ENCODE measurements around the gene GREM1.

GREM1 gene

DNA sequence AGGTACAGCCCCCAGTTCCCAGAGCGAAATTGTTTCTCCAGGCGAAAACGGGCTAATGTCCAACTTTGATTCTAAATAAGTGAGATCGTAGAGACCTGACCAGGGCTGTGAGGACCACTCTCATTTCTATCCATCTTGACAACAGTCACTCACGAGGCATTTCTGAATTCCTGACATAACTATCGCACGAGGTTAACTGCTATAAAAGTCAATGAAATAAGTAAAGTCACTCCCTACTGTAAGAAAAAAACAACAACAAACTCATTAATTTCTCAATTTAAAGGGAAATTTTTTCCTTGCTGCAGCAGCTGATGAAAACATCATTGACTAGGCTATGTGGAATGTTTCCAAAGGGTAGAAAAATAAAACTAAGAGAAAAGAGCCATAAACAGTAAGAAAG, 69.1 kb downstream of the GREM1 start:
- H3K9me3 Mint-ChIP-seq, result no peaks in the 10 kb centered on the region
- no peaks in the 10 kb centered on the region for H3K36me3 Mint-ChIP-seq (ENCODE audit: low read depth)
- TF ChIP-seq, protein P1, sequence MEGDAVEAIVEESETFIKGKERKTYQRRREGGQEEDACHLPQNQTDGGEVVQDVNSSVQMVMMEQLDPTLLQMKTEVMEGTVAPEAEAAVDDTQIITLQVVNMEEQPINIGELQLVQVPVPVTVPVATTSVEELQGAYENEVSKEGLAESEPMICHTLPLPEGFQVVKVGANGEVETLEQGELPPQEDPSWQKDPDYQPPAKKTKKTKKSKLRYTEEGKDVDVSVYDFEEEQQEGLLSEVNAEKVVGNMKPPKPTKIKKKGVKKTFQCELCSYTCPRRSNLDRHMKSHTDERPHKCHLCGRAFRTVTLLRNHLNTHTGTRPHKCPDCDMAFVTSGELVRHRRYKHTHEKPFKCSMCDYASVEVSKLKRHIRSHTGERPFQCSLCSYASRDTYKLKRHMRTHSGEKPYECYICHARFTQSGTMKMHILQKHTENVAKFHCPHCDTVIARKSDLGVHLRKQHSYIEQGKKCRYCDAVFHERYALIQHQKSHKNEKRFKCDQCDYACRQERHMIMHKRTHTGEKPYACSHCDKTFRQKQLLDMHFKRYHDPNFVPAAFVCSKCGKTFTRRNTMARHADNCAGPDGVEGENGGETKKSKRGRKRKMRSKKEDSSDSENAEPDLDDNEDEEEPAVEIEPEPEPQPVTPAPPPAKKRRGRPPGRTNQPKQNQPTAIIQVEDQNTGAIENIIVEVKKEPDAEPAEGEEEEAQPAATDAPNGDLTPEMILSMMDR (IDR thresholded peaks at IDR 0.05; ENCODE audit: unreplicated experiment in 3 of 3), result no peak
- H3K4me1 Mint-ChIP-seq, result peaks cover 7% of the 10 kb centered on the region
- H3K4me3 Mint-ChIP-seq, result no peak overlapping the region
- no peaks in the 10 kb centered on the region for H3K27me3 Mint-ChIP-seq (ENCODE audit: low read depth)
- no peak overlapping the region for H3K27ac Mint-ChIP-seq

- Mint-ChIP-seq H3K4me3 (no peak overlapping the region), H3K27me3 (ENCODE audit: low read depth) (no peaks in the 10 kb centered on the region), H3K36me3 (ENCODE audit: low read depth) (peaks cover 4% of the 10 kb centered on the region), H3K9me3 (no peaks in the 10 kb centered on the region), H3K27ac (no peak overlapping the region), H3K4me1 (peaks cover 7% of the 10 kb centered on the region)
- TF ChIP-seq, protein P1 (IDR thresholded peaks at IDR 0.05; ENCODE audit: unreplicated experiment in 3 of 3), result no peak
These were observed 70.1 kb downstream of the GREM1 start for GRCh38 chr15:32787949-32788348.

DNA sequence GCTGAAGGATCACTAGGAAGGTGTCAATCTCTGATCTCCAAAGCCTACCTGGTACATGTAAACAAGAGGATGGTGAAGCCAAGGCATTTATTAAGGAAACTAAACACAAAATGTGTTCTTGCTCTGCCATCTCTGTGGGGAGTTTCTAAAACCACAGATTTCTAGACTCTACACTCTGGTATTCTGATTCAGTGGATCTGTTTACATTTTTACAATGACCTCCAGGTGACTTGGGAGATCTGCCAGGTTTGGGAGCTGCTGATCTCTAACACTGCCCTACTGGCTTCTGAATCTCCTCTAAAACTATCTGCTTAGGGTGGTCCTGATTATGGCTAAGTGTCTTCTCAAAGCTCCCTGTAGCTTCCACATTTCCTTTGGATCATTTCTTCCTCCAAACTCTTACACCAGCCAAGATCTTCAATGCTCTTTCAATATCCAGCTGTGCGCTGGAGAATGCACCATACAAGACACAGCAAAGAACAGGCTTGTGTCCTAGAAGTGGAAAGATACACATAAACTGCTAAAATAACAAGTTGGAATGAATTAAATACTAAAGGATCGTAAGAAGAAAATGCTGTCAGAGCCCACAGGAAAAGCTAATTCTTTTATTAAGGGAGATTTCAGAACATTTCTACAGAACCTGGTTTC, 72.7 kb downstream of the GREM1 start:
- H3K4me1 Mint-ChIP-seq, result peaks cover 7% of the 10 kb centered on the region

GRCh38 chr15:32792436-32792835, 74.6 kb downstream of the GREM1 start:
- Mint-ChIP-seq H3K27ac (no peak overlapping the region), H3K36me3 (ENCODE audit: low read depth) (peaks cover 4% of the 10 kb centered on the region), H3K27me3 (ENCODE audit: low read depth) (peaks cover 12% of the 10 kb centered on the region), H3K4me1 (peaks cover 13% of the 10 kb centered on the region), H3K4me3 (no peak overlapping the region), H3K9me3 (no peaks in the 10 kb centered on the region)
- TF ChIP-seq, protein P1 (IDR thresholded peaks at IDR 0.05; ENCODE audit: unreplicated experiment in 3 of 3), result no peak

More for the DNA sequence above, 72.7 kb downstream of the GREM1 start:
- Mint-ChIP-seq H3K9me3 (no peaks in the 10 kb centered on the region), H3K27me3 (ENCODE audit: low read depth) (peaks cover 3% of the 10 kb centered on the region), H3K4me3 (no peak overlapping the region), H3K27ac (no peak overlapping the region), H3K36me3 (ENCODE audit: low read depth) (peaks cover 4% of the 10 kb centered on the region)
- TF ChIP-seq, protein P1 (IDR thresholded peaks at IDR 0.05; ENCODE audit: unreplicated experiment in 3 of 3), result no peak

Data from nephron (organoid).